C4-2B (cell line): ENCODE data around the gene NCBP2L.

Experiments used
- H3K27ac ChIP-seq: fragments of 450-650 bp; 2 replicates; pipeline ENCODE4 v1.5.1; 2017
- CTCF ChIP-seq: fragments of 450-650 bp; conservative IDR thresholded peaks from 2 replicates; pipeline ENCODE4 v1.5.1; 2017; ENCODE audit warnings: mild to moderate bottlenecking
- ZFX ChIP-seq: fragments of 450-650 bp; IDR thresholded peaks from 2 replicates; pipeline ENCODE4 v1.6.1; 2017

The NCBP2L gene

GRCh38 chrX:107827030-107827831 is 49.7 kb downstream of the NCBP2L start:
- peak overlapping the region; percentile 94 for H3K27ac ChIP-seq
- TF ChIP-seq CTCF: no peak
- TF ChIP-seq ZFX: no peak

- TF ChIP-seq CTCF: no peak
- no peak overlapping the region for H3K27ac ChIP-seq
These were observed 50.3 kb downstream of the NCBP2L start for GRCh38 chrX:107827852-107828251.

GRCh38 chrX:107829878-107830277 is 52.3 kb downstream of the NCBP2L start:
- TF ChIP-seq ZFX (no peak), CTCF (no peak)

GRCh38 chrX:107831071-107831730 is 53.7 kb downstream of the NCBP2L start:
- TF ChIP-seq CTCF (no peak), ZFX (no peak)
- H3K27ac ChIP-seq: no peak overlapping the region

More at GRCh38 chrX:107829878-107830277, 52.3 kb downstream of the NCBP2L start:
- H3K27ac ChIP-seq: no peak overlapping the region

GRCh38 chrX:107834275-107835201 is 57.0 kb downstream of the NCBP2L start:
- TF ChIP-seq ZFX: no peak
- no peak for TF ChIP-seq CTCF
- no peak overlapping the region for H3K27ac ChIP-seq

- no peak for TF ChIP-seq ZFX
- no peak for TF ChIP-seq CTCF
- no peak overlapping the region for H3K27ac ChIP-seq
These were observed 59.4 kb downstream of the NCBP2L start for GRCh38 chrX:107836958-107837357.
